K562 (cell line): ENCODE results near the gene MTNR1B. TPM values are rescaled to one million over a fixed set of nuclear protein-coding genes. Genes with fewer than 3 reads are reported as not detected.
A peak's percentile ranks its signal among the peaks of the same experiment; 100 is the strongest.

Source experiments
- ELK1 ChIP-seq: sonication (generic); formaldehyde crosslinking; IDR thresholded peaks from 2 replicates; pipeline ENCODE4 v1.8.1; 2022; ENCODE audit warnings: missing genetic modification reagents
- MAFG ChIP-seq: fragments of 450-650 bp; conservative IDR thresholded peaks from 2 replicates; pipeline ENCODE4 v1.6.1; 2016; ENCODE audit warnings: missing genetic modification characterization, missing compliant biosample characterization
- NRF1 ChIP-seq, 2 experiments: fragments of 450-650 bp; IDR thresholded peaks in 1 of 2; conservative IDR thresholded peaks in 1 of 2; 2 replicates each; pipeline ENCODE4 v1.6.1; 2014; ENCODE audit warnings: mild to moderate bottlenecking in 2 of 2
- PBX2 ChIP-seq, 2 experiments: IDR thresholded peaks in 1 of 2; conservative IDR thresholded peaks in 1 of 2; 2 replicates each; pipeline ENCODE4 v1.6.1; 2016; ENCODE audit warnings: low read depth in 2 of 2, mild to moderate bottlenecking in 1 of 2, missing compliant biosample characterization in 1 of 2, missing genetic modification characterization in 1 of 2, moderate library complexity in 1 of 2
- RNF219 ChIP-seq: fragments of 250-450 bp; sonication (Bioruptor Pico); IDR thresholded peaks from 2 replicates; pipeline ENCODE4 v1.5.0; 2022; ENCODE audit warnings: mild to moderate bottlenecking
- TFAM ChIP-seq: fragments of 250-450 bp; sonication (Bioruptor Pico); conservative IDR thresholded peaks from 2 replicates; pipeline ENCODE4 v1.5.0; 2021; ENCODE audit warnings: mild to moderate bottlenecking, moderate library complexity
- ZNF146 ChIP-seq: IDR thresholded peaks from one replicate; pipeline ENCODE4 v1.6.1; 2018; ENCODE audit warnings: missing compliant biosample characterization; ENCODE audit not compliant: unreplicated experiment
- polyA plus RNA-seq, 8 experiments: library from polyadenylated mRNA; depleted of rRNA in 4 of 8; stranded (reverse) in 5 of 8; unstranded in 3 of 8; fragments of >200 nt; fragmentation: Nextera tagmentation in 2 of 8; fragmentation: Illumina TruSeq in 1 of 8; extraction: Ambion mirVana in 2 of 8; extraction: Trizol in 1 of 8; gene quantifications; 2 replicates each; pipeline versions ENCODE4 v1.2.1 to v1.2.3, GENCODE V29; 2011 to 2014; ENCODE audit warnings: inconsistent platforms in 1 of 8, missing spikeins in 1 of 8
- total RNA-seq, 7 experiments: library from RNA; depleted of rRNA in 6 of 7; stranded (reverse); fragments of >200 nt in 6 of 7; fragmentation: Illumina TruSeq in 2 of 7; extraction: Trizol in 2 of 7; gene quantifications; 2 replicates each; pipeline versions ENCODE4 v1.2.1 to v1.2.3, GENCODE V29; 2011 to 2021; ENCODE audit warnings: low replicate concordance in 1 of 7
- TF ChIP-seq, protein P1 (sequence below), 2 experiments: fragments of 450-650 bp; IDR thresholded peaks; 2 replicates each; pipeline ENCODE4 v1.6.1; 2016; ENCODE audit warnings: mild to moderate bottlenecking in 2 of 2, borderline replicate concordance in 1 of 2, low read depth in 1 of 2, moderate library complexity in 1 of 2
- TF ChIP-seq, protein P2 (sequence below): fragments of 450-650 bp; IDR thresholded peaks from 2 replicates; pipeline ENCODE4 v1.6.1; 2016; ENCODE audit warnings: low read depth, mild to moderate bottlenecking, moderate library complexity

The MTNR1B gene
- total and polyA plus RNA-seq, 9 of the 15 experiments (the other 6 are each of a cell fraction or from before 2014, with no cell fraction given) = not detected

GRCh38 chr11:93000511-93001476 is 31.3 kb downstream of the MTNR1B start (continued):
- TF ChIP-seq, protein P1, sequence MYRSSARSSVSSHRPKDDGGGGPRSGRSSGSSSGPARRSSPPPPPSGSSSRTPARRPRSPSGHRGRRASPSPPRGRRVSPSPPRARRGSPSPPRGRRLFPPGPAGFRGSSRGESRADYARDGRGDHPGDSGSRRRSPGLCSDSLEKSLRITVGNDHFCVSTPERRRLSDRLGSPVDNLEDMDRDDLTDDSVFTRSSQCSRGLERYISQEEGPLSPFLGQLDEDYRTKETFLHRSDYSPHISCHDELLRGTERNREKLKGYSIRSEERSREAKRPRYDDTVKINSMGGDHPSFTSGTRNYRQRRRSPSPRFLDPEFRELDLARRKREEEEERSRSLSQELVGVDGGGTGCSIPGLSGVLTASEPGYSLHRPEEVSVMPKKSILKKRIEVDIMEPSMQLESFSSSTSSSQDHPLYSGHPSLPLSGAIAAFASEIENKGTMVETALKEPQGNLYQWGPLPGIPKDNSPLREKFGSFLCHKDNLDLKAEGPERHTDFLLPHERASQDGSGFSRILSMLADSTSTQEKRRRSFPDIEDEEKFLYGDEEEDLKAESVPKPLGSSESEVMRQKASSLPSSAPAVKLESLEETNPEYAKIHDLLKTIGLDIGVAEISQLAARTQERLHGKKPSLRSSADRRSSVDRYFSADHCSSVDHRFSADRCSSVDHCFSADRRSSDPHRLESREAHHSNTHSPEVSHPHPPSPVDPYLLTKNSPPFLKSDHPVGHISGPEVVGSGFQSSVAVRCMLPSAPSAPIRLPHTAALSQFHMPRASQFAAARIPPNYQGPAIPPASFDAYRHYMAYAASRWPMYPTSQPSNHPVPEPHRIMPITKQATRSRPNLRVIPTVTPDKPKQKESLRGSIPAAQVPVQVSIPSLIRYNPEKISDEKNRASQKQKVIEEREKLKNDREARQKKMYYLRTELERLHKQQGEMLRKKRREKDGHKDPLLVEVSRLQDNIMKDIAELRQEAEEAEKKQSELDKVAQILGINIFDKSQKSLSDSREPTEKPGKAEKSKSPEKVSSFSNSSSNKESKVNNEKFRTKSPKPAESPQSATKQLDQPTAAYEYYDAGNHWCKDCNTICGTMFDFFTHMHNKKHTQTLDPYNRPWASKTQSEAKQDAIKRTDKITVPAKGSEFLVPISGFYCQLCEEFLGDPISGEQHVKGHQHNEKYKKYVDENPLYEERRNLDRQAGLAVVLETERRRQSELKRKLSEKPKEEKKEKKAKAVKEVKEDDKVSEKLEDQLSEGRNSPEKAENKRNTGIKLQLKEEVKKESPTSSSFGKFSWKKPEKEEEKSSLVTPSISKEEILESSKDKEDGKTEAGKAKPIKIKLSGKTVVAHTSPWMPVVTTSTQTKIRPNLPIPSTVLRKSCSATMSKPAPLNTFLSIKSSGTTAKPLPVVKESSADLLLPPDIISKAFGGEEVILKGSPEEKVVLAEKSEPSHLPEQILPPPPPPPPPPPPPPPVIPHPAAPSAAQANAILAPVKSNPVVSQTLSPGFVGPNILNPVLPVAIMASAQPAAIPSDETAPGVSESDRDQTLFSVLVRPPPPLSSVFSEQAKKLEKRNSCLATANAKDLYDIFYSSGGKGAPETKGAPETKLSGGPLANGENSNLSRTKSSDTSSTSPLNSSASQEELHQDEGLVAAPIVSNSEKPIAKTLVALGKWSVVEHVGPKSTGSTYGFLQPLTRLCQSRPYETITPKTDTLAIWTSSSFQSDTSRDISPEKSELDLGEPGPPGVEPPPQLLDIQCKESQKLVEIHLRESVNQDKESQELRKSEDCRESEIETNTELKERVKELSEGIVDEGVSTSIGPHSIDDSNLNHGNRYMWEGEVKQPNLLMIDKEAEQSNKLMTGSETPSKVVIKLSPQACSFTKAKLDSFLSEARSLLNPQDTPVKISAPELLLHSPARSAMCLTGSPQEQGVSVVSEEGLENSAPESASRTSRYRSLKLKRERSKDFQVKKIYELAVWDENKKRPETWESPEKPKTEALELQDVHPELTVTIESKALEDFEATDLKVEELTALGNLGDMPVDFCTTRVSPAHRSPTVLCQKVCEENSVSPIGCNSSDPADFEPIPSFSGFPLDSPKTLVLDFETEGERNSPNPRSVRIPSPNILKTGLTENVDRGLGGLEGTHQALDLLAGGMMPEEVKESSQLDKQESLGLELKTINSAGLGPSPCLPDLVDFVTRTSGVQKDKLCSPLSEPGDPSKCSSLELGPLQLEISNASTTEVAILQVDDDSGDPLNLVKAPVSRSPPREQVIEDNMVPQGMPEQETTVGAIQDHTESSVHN (IDR thresholded peaks at IDR 0.05; ENCODE audit: borderline replicate concordance in 1 of 2, low read depth in 1 of 2) = no peak
- TF ChIP-seq ELK1 = no peak
- peak; percentile 94 for TF ChIP-seq MAFG (tag)
- TF ChIP-seq, protein P2, sequence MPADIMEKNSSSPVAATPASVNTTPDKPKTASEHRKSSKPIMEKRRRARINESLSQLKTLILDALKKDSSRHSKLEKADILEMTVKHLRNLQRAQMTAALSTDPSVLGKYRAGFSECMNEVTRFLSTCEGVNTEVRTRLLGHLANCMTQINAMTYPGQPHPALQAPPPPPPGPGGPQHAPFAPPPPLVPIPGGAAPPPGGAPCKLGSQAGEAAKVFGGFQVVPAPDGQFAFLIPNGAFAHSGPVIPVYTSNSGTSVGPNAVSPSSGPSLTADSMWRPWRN = no peak
- TF ChIP-seq ZNF146 (CRISPR knock-in tag) = no peak
- no peak for TF ChIP-seq TFAM
- TF ChIP-seq NRF1 (conservative IDR thresholded peaks at IDR 0.05 in 1 of 2, IDR thresholded peaks at IDR 0.05 in 1 of 2) = no peak
- no peak for TF ChIP-seq RNF219
- no peak for TF ChIP-seq PBX2 (CRISPR knock-in tag; IDR thresholded peaks at IDR 0.05; ENCODE audit: low read depth)
- no peak for TF ChIP-seq PBX2 (tag; conservative IDR thresholded peaks at IDR 0.05; ENCODE audit: low read depth)
